Naive thymus-derived CD4-positive, alpha-beta T cell (primary cell): ENCODE results near the gene GSTM4. TPM values are rescaled to one million over a fixed set of nuclear protein-coding genes. Genes with fewer than 3 reads are reported as not detected.
A peak's percentile ranks its signal among the peaks of the same experiment; 100 is the strongest.

Experiments
- ATAC-seq: fragments of 150-1000 bp; cut with Tn5 transposase; 2 replicates; pipeline ENCODE4 v1.10.0; 2021; ENCODE audit warnings: mild to moderate bottlenecking, moderate library complexity
- CTCF ChIA-PET: fragments of 350-600 bp; sonication (Branson Sonifier 250); formaldehyde crosslinking; loops from one replicate; lab custom pipeline; 2021; ENCODE audit warnings: antibody characterized with exemption; lab: Charles Lee
- POLR2A ChIA-PET: fragments of 350-600 bp; sonication (Branson Sonifier 250); formaldehyde crosslinking; loops from one replicate; lab custom pipeline; 2021; ENCODE audit warnings: antibody characterized with exemption, inconsistent platforms; lab: Charles Lee
- DNase-seq, 9 donors: peaks; one replicate each; pipeline versions ENCODE4 v3.0.0 to v3.0.0-alpha.2; 2020 to 2022; ENCODE audit warnings: mixed read lengths in 1 of 9
- H3K27ac ChIP-seq: one replicate; pipeline ENCODE4 v1.7.0; 2013; ENCODE audit warnings: mild to moderate bottlenecking, low read depth, low read length, moderate library complexity
- H3K27me3 ChIP-seq, 2 donors: one replicate each; pipeline ENCODE4 v1.7.0; 2013; ENCODE audit warnings: low read length in 2 of 2, mild to moderate bottlenecking in 2 of 2, moderate library complexity in 2 of 2; ENCODE audit not compliant: control insufficient read depth in 2 of 2, insufficient read depth in 2 of 2
- H3K36me3 ChIP-seq, 3 experiments: 1 replicate in 2 of 3; 2 replicates in 1 of 3; pipeline ENCODE4 v1.7.0; 2013; ENCODE audit warnings: low read length in 3 of 3, mild to moderate bottlenecking in 3 of 3, moderate library complexity in 1 of 3; ENCODE audit not compliant: insufficient read depth in 3 of 3, control insufficient read depth in 2 of 3
- H3K4me1 ChIP-seq, 2 donors: one replicate each; pipeline ENCODE4 v1.7.0; 2013; ENCODE audit warnings: low read length in 2 of 2, mild to moderate bottlenecking in 2 of 2, moderate library complexity in 1 of 2; ENCODE audit not compliant: control insufficient read depth in 2 of 2, insufficient read depth in 2 of 2
- H3K4me3 ChIP-seq: 2 replicates; pipeline ENCODE4 v1.7.0; 2013; ENCODE audit warnings: mild to moderate bottlenecking, low read length
- H3K9me3 ChIP-seq, 3 experiments: 1 replicate in 2 of 3; 2 replicates in 1 of 3; pipeline ENCODE4 v1.7.0; 2013; ENCODE audit warnings: low read length in 3 of 3; ENCODE audit not compliant: control insufficient read depth in 2 of 3
- H3K27ac Mint-ChIP-seq, 9 donors: one replicate each; pipeline ENCODE4 v1.8.0; 2020 to 2022; ENCODE audit warnings: mixed read lengths in 9 of 9, mild to moderate bottlenecking in 8 of 9, moderate library complexity in 5 of 9, inconsistent platforms in 2 of 9
- H3K27me3 Mint-ChIP-seq, 5 donors: one replicate each; pipeline ENCODE4 v1.8.0; 2021 to 2022; ENCODE audit warnings: mixed read lengths in 5 of 5, mild to moderate bottlenecking in 1 of 5
- H3K36me3 Mint-ChIP-seq, 5 donors: one replicate each; pipeline ENCODE4 v1.8.0; 2020 to 2022; ENCODE audit warnings: mixed read lengths in 5 of 5, mild to moderate bottlenecking in 3 of 5, inconsistent platforms in 1 of 5
- H3K4me1 Mint-ChIP-seq, 7 donors: one replicate each; pipeline ENCODE4 v1.8.0; 2020 to 2022; ENCODE audit warnings: mixed read lengths in 7 of 7, mild to moderate bottlenecking in 3 of 7, inconsistent platforms in 1 of 7
- H3K4me3 Mint-ChIP-seq, 10 donors: one replicate each; pipeline ENCODE4 v1.8.0; 2020 to 2022; ENCODE audit warnings: mild to moderate bottlenecking in 10 of 10, mixed read lengths in 10 of 10, moderate library complexity in 6 of 10, inconsistent platforms in 2 of 10
- H3K9me3 Mint-ChIP-seq, 11 donors: one replicate each; pipeline ENCODE4 v1.8.0; 2020 to 2022; ENCODE audit warnings: mixed read lengths in 11 of 11, mild to moderate bottlenecking in 4 of 11, inconsistent platforms in 1 of 11, moderate library complexity in 1 of 11
- intact Hi-C, 2 donors: fragments of 100-400 bp; cut with micrococcal nuclease; formaldehyde crosslinking; loops; one replicate each; pipeline ENCODE4 v1.15.1; 2023
- polyA plus RNA-seq, 2 donors: library from polyadenylated mRNA; unstranded; fragments of 300-500 nt; fragmentation: Illumina TruSeq; gene quantifications; one replicate each; pipeline ENCODE4 v1.2.3, GENCODE V29; 2021
- total RNA-seq, 6 experiments: library from RNA in 5 of 6; stranded (reverse) in 5 of 6; gene quantifications; 1 replicate in 5 of 6; 2 replicates in 1 of 6; pipeline ENCODE4 v1.2.3 and lab custom pipeline; 2021 to 2026

GSTM4 gene
- total and polyA plus RNA-seq, 7 experiments from 2014 or later: 3.1 to 28.4 (median 15.4) TPM

DNA sequence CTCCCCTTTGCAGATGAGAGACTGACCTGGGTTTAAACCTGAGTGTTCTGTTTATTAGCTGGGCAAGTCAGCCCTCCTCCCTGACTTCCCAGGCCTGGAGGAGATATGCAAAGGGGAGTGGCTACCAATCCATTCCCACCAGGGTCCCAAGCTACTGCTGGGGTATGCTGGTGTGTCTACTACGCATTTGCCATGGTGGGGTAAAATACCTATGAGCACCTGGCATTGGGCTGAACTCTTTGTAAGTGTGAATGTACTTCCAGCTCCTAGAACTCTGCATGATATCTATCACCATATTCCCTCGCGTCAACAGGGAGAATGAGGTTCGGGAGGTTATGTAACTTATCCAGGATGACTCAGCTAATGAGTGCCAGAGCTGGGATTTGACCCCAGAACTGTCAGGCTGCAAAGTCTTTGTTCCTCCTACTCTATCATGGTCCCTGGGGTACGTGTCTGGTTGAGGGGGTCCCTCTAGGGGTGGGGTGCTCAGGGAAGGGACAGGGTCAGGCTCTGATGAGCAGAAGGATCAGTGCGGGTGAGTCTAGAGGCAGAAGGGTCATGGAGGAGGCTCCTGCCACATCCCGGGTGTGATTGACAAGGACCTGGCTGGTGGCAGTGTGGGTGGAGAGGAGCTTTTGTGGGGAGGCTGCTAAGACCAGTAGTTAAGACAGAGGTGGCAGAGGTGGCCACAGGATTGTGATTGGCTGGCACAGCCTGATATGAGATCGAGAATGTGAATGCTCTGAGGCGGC lies 19.5 kb upstream of the GSTM4 start:
- Mint-ChIP-seq H3K4me1 (peaks cover 11 to 18% (median 15%) of the 10 kb centered on the region in 7 donors), H3K9me3 (peaks cover 0 to 3% (median 0%) of the 10 kb centered on the region in 11 donors), H3K4me3 (no peak overlapping the region), H3K27me3 (peaks cover 0 to 3% (median 0%) of the 10 kb centered on the region in 5 donors), H3K36me3 (peaks cover 0 to 4% (median 0%) of the 10 kb centered on the region in 5 donors), H3K27ac (peak overlapping the region in 2 of 9 donors; percentile 22 to 61)
- Histone ChIP-seq H3K36me3 (peaks cover 0 to 11% (median 0%) of the 10 kb centered on the region in 3 experiments), H3K4me1 (peaks cover 3 to 10% of the 10 kb centered on the region in 2 donors), H3K27me3 (no peaks in the 10 kb centered on the region), H3K27ac (no peak overlapping the region), H3K9me3 (no peaks in the 10 kb centered on the region), H3K4me3 (no peak overlapping the region)
- POLR2A ChIA-PET: interaction anchor here (0.9 to 1.1 kb wide), 3 partner anchors 12 to 90 kb away, joined by 3 read pairs; partner anchors contain the start of gene GNAI3
- CTCF ChIA-PET: interaction anchor here (0.6 to 9.2 kb wide), 9 partner anchors 9 to 378 kb away, joined by 3 to 84 read pairs (median 4); partner anchors contain the start of genes CYB561D1, GNAI3 and GSTM4
- ATAC-seq: no peak
- DNase-seq: no peak
- intact Hi-C loops: no loop called here

DNA sequence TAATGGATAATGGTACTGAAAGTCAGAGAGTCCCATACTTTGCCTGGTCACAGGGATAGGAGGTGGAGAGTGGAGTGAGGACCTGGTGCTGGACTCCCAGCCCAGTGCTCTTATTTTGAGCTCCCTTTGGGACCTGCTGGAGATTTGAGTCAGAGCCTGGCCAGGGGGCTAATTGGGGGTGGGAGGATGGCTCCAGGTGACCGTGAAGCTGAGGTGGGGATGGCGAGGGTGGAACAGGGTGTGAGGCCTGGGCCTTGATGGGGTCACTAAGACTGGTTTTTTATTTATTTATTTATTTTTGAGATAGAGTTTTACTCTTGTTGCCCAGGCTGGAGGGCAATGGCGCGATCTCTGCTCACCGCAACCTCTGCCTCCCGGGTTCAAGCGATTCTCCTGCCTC lies 18.5 kb upstream of the GSTM4 start:
- CTCF ChIA-PET: interaction anchor here (1.0 to 9.2 kb wide), 7 partner anchors 8 to 143 kb away, joined by 3 to 84 read pairs (median 3); partner anchors contain the start of genes CYB561D1 and GSTM4
- H3K9me3 Mint-ChIP-seq: peaks cover 0 to 3% (median 0%) of the 10 kb centered on the region in 11 donors
- intact Hi-C loops: no loop called here

DNA sequence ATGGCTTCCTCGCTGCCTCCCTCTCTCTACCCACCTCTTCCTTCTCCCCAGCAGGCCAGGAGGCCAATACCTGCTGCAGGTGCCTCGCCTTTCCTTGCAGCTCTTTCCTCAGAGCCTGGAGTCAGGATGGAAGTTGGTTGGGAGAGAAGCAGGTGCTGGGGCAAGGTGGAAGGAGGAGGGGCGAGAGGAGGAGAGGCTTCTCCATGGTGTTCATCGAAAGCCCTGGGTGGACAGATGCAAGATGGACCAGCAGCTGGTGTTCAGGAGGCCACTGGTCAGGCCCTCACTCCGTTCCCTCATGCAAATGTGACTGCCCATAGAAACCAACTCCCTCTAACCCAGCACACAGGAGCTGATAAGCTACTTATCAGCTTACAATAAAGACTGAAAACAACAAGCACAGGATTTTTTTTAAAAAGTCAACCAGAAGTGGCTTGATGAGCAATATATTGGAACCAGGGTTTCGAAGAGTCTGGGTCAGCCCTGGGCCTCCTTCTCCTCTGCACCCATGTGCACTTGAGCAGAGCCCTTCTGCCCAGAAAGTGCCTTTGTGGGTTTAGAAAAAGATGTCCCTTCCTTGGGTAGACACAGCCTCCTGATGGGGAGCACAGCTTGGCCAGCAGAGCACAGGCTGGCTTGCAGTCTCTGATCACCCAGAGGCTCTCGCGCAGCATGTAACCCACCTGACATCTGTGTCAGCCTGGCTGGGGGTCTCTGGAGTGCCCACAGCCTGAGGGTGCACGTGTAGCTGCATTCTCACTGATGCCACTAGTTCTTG lies 16.6 kb upstream of the GSTM4 start:
- peaks cover 6 to 15% of the 10 kb centered on the region in 2 donors for H3K4me1 ChIP-seq
- POLR2A ChIA-PET: interaction anchor here (0.7 to 2.1 kb wide), 6 partner anchors 90 to 345 kb away, joined by 3 to 11 read pairs (median 4); partner anchors contain the start of genes AHCYL1 and GNAI3
- no peaks in the 10 kb centered on the region for H3K36me3 ChIP-seq
- no peaks in the 10 kb centered on the region for H3K9me3 ChIP-seq
- peaks cover 0 to 3% (median 0%) of the 10 kb centered on the region in 5 donors for H3K27me3 Mint-ChIP-seq
- no peaks in the 10 kb centered on the region for H3K27me3 ChIP-seq
- H3K27ac ChIP-seq: no peak overlapping the region
- H3K4me3 Mint-ChIP-seq: no peak overlapping the region
- ATAC-seq (no peak), DNase-seq (no peak)
- intact Hi-C loops: no loop called here
- H3K9me3 Mint-ChIP-seq: peaks cover 0 to 3% (median 0%) of the 10 kb centered on the region in 11 donors
- CTCF ChIA-PET: interaction anchor here (0.7 to 9.2 kb wide), 23 partner anchors 7 to 355 kb away, joined by 3 to 116 read pairs (median 4); partner anchors contain the start of genes AHCYL1, GNAI3 and GSTM4
- H3K27ac Mint-ChIP-seq: no peak overlapping the region
- H3K4me1 Mint-ChIP-seq: peaks cover 9 to 23% (median 14%) of the 10 kb centered on the region in 7 donors
- no peaks in the 10 kb centered on the region for H3K36me3 Mint-ChIP-seq
- no peak overlapping the region for H3K4me3 ChIP-seq

More for the DNA sequence above, 18.5 kb upstream of the GSTM4 start:
- peaks cover 11 to 18% (median 15%) of the 10 kb centered on the region in 7 donors for H3K4me1 Mint-ChIP-seq
- POLR2A ChIA-PET: interaction anchor here (0.9 to 1.0 kb wide), 3 partner anchors 13 to 91 kb away, joined by 3 read pairs; no protein-coding TSS in a partner anchor
- no peak overlapping the region for H3K27ac Mint-ChIP-seq
- no peak overlapping the region for H3K27ac ChIP-seq
- no peak overlapping the region for H3K4me3 ChIP-seq
- peaks cover 0 to 3% (median 0%) of the 10 kb centered on the region in 5 donors for H3K27me3 Mint-ChIP-seq
- DNase-seq (no peak), ATAC-seq (no peak)
- no peak overlapping the region for H3K4me3 Mint-ChIP-seq
- H3K36me3 Mint-ChIP-seq: no peaks in the 10 kb centered on the region
- peaks cover 3 to 10% of the 10 kb centered on the region in 2 donors for H3K4me1 ChIP-seq
- H3K36me3 ChIP-seq: peaks cover 0 to under 1% (median 0%) of the 10 kb centered on the region in 3 experiments
- no peaks in the 10 kb centered on the region for H3K9me3 ChIP-seq
- no peaks in the 10 kb centered on the region for H3K27me3 ChIP-seq

DNA sequence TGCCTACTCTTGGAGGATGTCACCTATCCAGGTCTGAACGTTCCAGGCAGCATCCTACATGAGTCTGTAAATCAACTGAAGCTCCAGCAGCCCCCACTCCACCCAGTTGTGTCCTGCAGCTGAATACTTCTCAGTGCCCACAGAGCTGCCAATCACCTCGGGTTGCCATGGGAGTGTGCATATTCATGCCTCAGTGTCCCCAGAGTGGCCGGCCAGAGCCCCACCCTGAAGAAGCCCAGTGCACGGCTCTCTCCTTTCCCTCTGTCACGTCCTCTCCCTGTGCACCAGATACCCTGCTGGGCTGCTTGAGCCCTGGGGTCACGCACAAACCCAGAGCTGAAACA lies 16.1 kb upstream of the GSTM4 start:
- Mint-ChIP-seq H3K36me3 (no peaks in the 10 kb centered on the region), H3K4me3 (peak overlapping the region in 1 of 10 donors; percentile 8), H3K27ac (peak overlapping the region in 2 of 9 donors; percentile 28 to 59), H3K9me3 (peaks cover 0 to 3% (median 0%) of the 10 kb centered on the region in 11 donors), H3K4me1 (peaks cover 5 to 17% (median 9%) of the 10 kb centered on the region in 7 donors), H3K27me3 (peaks cover 0 to 3% (median 0%) of the 10 kb centered on the region in 5 donors)
- CTCF ChIA-PET: interaction anchor here (0.7 to 9.2 kb wide), 36 partner anchors 8 to 790 kb away, joined by 3 to 116 read pairs (median 4); partner anchors contain the start of genes AHCYL1, GNAI3, GSTM4 and PSMA5
- Histone ChIP-seq H3K9me3 (no peaks in the 10 kb centered on the region), H3K27me3 (no peaks in the 10 kb centered on the region), H3K36me3 (no peaks in the 10 kb centered on the region), H3K4me1 (peaks cover 6 to 9% of the 10 kb centered on the region in 2 donors), H3K27ac (no peak overlapping the region), H3K4me3 (no peak overlapping the region)
- POLR2A ChIA-PET: interaction anchor here (0.6 to 2.1 kb wide), 9 partner anchors 91 to 345 kb away, joined by 3 to 11 read pairs (median 3); partner anchors contain the start of genes AHCYL1 and GNAI3
- ATAC-seq: no peak
- intact Hi-C loops: loop anchor here (1.0 to 5.0 kb wide), 5 partner anchors 62 to 467 kb away; partner anchors contain the start of gene CSF1 (in 1 of the 2)
- no peak for DNase-seq

DNA sequence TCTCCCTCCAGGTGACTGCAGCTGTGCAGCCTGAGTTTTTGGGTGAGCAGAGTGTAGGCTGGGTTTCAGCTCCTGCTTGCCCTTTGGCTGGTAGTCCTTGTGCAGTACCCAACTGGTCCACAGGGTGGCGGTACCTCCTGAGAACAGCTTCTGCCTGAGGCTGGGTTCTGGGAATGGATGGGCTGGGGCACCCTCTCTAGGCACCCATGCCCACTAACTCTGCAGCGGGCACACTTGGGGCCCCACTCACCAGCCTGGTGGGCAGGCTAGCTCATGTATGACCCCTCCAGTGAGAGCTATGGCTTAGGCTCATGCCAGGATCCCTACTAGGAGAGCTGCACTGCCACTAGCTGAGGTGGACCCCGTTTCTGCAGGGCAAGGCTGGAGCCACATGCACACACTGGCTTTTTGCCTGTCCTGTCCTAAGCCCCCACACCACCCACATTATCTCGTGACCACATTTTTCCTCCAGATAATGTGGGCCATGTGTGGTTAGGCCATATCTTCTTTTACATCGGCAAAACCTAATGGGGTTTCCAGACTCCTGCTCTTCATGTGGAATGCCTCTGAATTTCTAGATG lies 15.5 kb upstream of the GSTM4 start:
- Histone ChIP-seq H3K27ac (no peak overlapping the region), H3K4me1 (peaks cover 6 to 7% of the 10 kb centered on the region in 2 donors), H3K4me3 (no peak overlapping the region), H3K36me3 (no peaks in the 10 kb centered on the region), H3K9me3 (no peaks in the 10 kb centered on the region), H3K27me3 (no peaks in the 10 kb centered on the region)
- ChIA-PET POLR2A (interaction anchor here (0.6 to 2.1 kb wide), 9 partner anchors 92 to 344 kb away, joined by 3 to 11 read pairs (median 3); partner anchors contain the start of genes AHCYL1 and GNAI3), CTCF (interaction anchor here (0.6 to 9.2 kb wide), 44 partner anchors 8 to 789 kb away, joined by 3 to 116 read pairs (median 4); partner anchors contain the start of genes AHCYL1, GNAI3, GSTM2 and GSTM4)
- peaks cover 0 to 3% (median 0%) of the 10 kb centered on the region in 11 donors for H3K9me3 Mint-ChIP-seq
- H3K27me3 Mint-ChIP-seq: peaks cover 0 to 7% (median 0%) of the 10 kb centered on the region in 5 donors
- H3K4me3 Mint-ChIP-seq: peak overlapping the region in 1 of 10 donors; percentile 8
- ATAC-seq (peak; percentile 88), DNase-seq (peak; percentile 73 to 92 (median 81))
- intact Hi-C loops: loop anchor here (1.0 to 5.0 kb wide), 5 partner anchors 62 to 467 kb away; partner anchors contain the start of gene CSF1 (in 1 of the 2)
- H3K27ac Mint-ChIP-seq: peak overlapping the region in 2 of 9 donors; percentile 28 to 59
- peaks cover 4 to 15% (median 5%) of the 10 kb centered on the region in 7 donors for H3K4me1 Mint-ChIP-seq
- H3K36me3 Mint-ChIP-seq: no peaks in the 10 kb centered on the region
